GM21723 (cell line): ENCODE data around the gene NID1.
"Not testable (repeated sequence)": the region's sequence is repeated elsewhere in the genome, so short reads cannot be mapped to it uniquely, and the experiment has no call there.

Experiments
- ATAC-seq: cut with Tn5 transposase; IDR thresholded peaks from one replicate; pipeline ENCODE4 v1.9.1; 2021; ENCODE audit warnings: mild to moderate bottlenecking, moderate library complexity; ENCODE audit not compliant: unreplicated experiment

Gene NID1

GRCh38 chr1:236029428-236029940, 35.4 kb downstream of the NID1 start:
- ATAC-seq = no peak

- ATAC-seq = no peak
Measured at GRCh38 chr1:236027104-236027503, 37.8 kb downstream of the NID1 start.

- ATAC-seq = no peak
Measured at GRCh38 chr1:236025836-236026235, 39.1 kb downstream of the NID1 start.

GRCh38 chr1:236024641-236025040, 40.2 kb downstream of the NID1 start:
- no peak for ATAC-seq

GRCh38 chr1:236023926-236024565, 40.8 kb downstream of the NID1 start:
- ATAC-seq = no peak

GRCh38 chr1:236021424-236022135, 43.3 kb downstream of the NID1 start:
- no peak for ATAC-seq

GRCh38 chr1:236020359-236021219, 44.3 kb downstream of the NID1 start:
- ATAC-seq = no peak

- ATAC-seq = no peak
Measured at GRCh38 chr1:236018885-236019453, 45.9 kb downstream of the NID1 start.

- ATAC-seq = no peak
Measured at GRCh38 chr1:236016782-236017400, 48.0 kb downstream of the NID1 start.

- ATAC-seq = no peak
Measured at GRCh38 chr1:236016083-236016482, 48.8 kb downstream of the NID1 start.

GRCh38 chr1:236015539-236015938, 49.4 kb downstream of the NID1 start:
- ATAC-seq = no peak

- ATAC-seq = no peak
Measured at GRCh38 chr1:236013330-236013729, 51.6 kb downstream of the NID1 start.

- no peak for ATAC-seq
Measured at GRCh38 chr1:236011641-236012040, 53.2 kb downstream of the NID1 start.

GRCh38 chr1:236010443-236010842, 54.4 kb downstream of the NID1 start:
- ATAC-seq = no peak

GRCh38 chr1:236009857-236010256, 55.0 kb downstream of the NID1 start:
- ATAC-seq = no peak

GRCh38 chr1:236009191-236009590, 55.7 kb downstream of the NID1 start:
- ATAC-seq = no peak

GRCh38 chr1:236007781-236008180, 57.1 kb downstream of the NID1 start:
- ATAC-seq = no peak

GRCh38 chr1:236003058-236003457, 61.8 kb downstream of the NID1 start:
- ATAC-seq = not testable (repeated sequence)

GRCh38 chr1:236002572-236002971, 62.3 kb downstream of the NID1 start:
- ATAC-seq = no peak

- no peak for ATAC-seq
Measured at GRCh38 chr1:236002025-236002390, 62.9 kb downstream of the NID1 start.

- ATAC-seq = no peak
Measured at GRCh38 chr1:236000781-236001180, 64.1 kb downstream of the NID1 start.
